Activated CD4-positive, alpha-beta T cell treated with anti-CD3 and anti-CD28 coated beads, Interleukin-2, amount 10 ng/mL, durations not matched to agents 24 days and 14 days (primary cell): ENCODE results near the gene GXYLT1. TPM values are rescaled to one million over a fixed set of nuclear protein-coding genes. Genes with fewer than 3 reads are reported as not detected.
"Not testable (repeated sequence)": the region's sequence is repeated elsewhere in the genome, so short reads cannot be mapped to it uniquely, and the experiment has no call there.

Experiments
- DNase-seq: peaks from one replicate; pipeline ENCODE4 v3.0.0; 2022
- H3K27ac Mint-ChIP-seq: one replicate; pipeline ENCODE4 v1.8.0; 2022; ENCODE audit warnings: mild to moderate bottlenecking, mixed read lengths
- H3K27me3 Mint-ChIP-seq: one replicate; pipeline ENCODE4 v1.8.0; 2022; ENCODE audit warnings: mixed read lengths
- H3K36me3 Mint-ChIP-seq: one replicate; pipeline ENCODE4 v1.8.0; 2022; ENCODE audit warnings: low read depth, mild to moderate bottlenecking, mixed read lengths
- H3K4me1 Mint-ChIP-seq: one replicate; pipeline ENCODE4 v1.8.0; 2021; ENCODE audit warnings: mixed read lengths
- H3K4me3 Mint-ChIP-seq: one replicate; pipeline ENCODE4 v1.8.0; 2022; ENCODE audit warnings: mild to moderate bottlenecking, moderate library complexity, mixed read lengths
- H3K9me3 Mint-ChIP-seq: one replicate; pipeline ENCODE4 v1.8.0; 2021; ENCODE audit warnings: mixed read lengths
- intact Hi-C: fragments of 100-400 bp; cut with micrococcal nuclease; formaldehyde crosslinking; loops from one replicate; pipeline ENCODE4 v1.15.1; 2023
- total RNA-seq: library from RNA; stranded (reverse); gene quantifications from 2 replicates; pipeline ENCODE4 v1.2.3, GENCODE V29; 2022

The GXYLT1 gene
- total RNA-seq, 1 donor from 2014 or later: 10.5 TPM

DNA sequence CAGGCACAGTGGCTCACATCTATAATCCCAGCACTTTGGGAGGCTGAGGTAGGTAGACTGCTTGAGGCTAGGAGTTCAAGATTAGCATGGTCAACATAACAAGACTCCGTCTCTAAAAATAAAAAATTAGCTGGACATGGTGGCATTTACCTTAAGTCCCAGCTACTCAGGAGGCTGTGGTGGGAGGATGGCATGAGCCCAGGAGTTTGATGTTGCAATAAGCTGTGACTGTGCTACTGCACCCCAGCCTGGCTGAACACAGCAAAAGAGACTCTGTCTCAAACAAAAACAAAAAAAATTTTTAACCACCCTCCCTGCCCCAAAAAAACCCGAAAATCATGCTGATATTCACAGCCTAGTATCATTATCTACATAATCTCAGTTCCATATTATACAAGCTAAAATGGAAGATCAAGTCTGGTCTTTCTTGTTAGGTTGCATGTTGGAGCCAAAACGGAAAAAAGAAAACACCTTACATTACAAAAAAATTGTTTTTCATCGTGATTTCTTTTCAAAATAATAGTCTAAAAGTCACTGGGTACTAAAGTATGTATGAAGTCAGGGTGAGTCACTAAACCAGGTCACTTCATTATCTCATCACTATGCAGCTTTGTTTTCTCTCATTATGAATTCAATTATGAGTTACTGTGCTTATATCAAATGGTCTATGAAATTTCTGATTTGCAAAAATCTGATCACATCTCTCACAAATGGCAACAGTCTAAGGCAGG is 13.8 kb downstream of the GXYLT1 start:
- H3K4me1 Mint-ChIP-seq: peaks cover 13% of the 10 kb centered on the region
- no peak for DNase-seq
- no peak overlapping the region for H3K27ac Mint-ChIP-seq
- no peaks in the 10 kb centered on the region for H3K9me3 Mint-ChIP-seq
- H3K36me3 Mint-ChIP-seq: no peaks in the 10 kb centered on the region
- intact Hi-C loops: loop anchor here (1.0 to 5.0 kb wide), 2 partner anchors 201 to 241 kb away; no protein-coding TSS in a partner anchor
- no peaks in the 10 kb centered on the region for H3K27me3 Mint-ChIP-seq
- H3K4me3 Mint-ChIP-seq: no peak overlapping the region

DNA sequence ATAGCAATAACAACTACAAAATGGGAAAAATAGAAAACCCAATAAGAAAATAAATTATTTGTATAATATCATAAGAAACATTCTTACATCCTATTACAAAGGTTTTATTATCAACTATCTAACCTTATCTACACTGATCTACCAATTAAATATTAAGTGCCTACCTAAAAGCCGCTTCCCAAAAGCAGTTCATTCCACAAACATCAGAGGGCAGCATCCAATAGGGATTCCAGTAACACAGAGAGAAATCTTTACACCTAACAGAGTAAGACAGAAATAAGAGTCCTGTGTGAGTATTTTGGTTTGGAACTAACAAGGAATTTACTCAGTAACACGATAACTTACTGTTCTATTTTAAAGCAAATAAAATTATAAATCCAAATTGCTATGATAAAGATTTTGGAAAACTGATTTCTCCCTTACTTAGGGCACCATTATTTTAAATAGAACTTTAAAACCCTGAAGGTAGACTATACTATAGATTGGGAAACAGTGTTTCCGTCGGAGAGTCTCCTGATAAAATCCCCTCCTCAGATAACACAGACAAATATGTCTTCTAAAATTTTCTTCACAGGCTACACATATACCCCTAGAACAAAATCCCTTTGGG is 15.0 kb downstream of the GXYLT1 start:
- intact Hi-C loops: loop anchor here (5.0 kb wide), 1 partner anchor 243 kb away; no protein-coding TSS in a partner anchor
- Mint-ChIP-seq H3K4me1 (peaks cover 13% of the 10 kb centered on the region), H3K27me3 (no peaks in the 10 kb centered on the region), H3K4me3 (no peak overlapping the region), H3K9me3 (no peaks in the 10 kb centered on the region), H3K27ac (no peak overlapping the region), H3K36me3 (no peaks in the 10 kb centered on the region)
- DNase-seq: peak; percentile 62

DNA sequence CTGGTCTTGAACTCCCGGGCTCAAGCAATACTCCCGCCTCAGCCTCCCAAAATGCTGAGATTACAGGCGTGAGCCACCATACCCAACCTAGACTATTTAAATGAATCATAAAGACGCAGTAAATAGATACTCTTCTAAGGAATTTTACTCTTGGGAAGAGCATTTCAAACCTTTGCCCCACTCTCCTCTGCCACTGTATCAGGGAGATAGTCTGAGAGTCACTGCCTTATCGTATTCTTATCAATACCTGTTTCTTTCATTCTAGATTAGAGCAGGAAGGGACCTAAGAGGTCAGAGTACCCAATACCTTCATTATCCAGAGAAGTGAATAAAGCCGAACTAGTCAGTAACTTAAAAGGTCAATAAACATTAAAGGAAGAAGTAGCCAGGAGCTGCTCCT is 15.8 kb downstream of the GXYLT1 start:
- Mint-ChIP-seq H3K9me3 (no peaks in the 10 kb centered on the region), H3K27ac (no peak overlapping the region), H3K36me3 (no peaks in the 10 kb centered on the region), H3K4me3 (no peak overlapping the region), H3K4me1 (peaks cover 13% of the 10 kb centered on the region), H3K27me3 (no peaks in the 10 kb centered on the region)
- no peak for DNase-seq
- intact Hi-C loops: no loop called here

DNA sequence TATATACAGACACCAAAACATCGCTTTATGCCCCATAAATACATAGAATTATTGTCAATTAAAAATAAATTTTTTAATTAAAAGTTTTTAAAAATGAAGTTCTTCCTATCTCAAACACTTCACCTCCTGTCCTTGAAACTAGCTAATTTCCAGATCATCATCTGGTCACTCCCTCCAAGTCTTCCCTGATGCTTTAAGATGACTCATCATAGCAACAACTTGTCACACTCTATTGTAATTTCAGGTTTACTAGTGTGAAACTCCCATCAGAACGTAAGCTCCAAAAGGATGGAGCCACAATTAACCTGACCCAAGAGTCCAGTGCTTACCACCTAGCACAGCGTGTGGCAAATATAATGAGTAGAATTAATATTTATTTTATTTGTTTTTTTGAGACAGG is 16.3 kb downstream of the GXYLT1 start:
- DNase-seq: no peak
- H3K4me3 Mint-ChIP-seq: no peak overlapping the region
- H3K27ac Mint-ChIP-seq: no peak overlapping the region
- H3K27me3 Mint-ChIP-seq: no peaks in the 10 kb centered on the region
- no peaks in the 10 kb centered on the region for H3K9me3 Mint-ChIP-seq
- peaks cover 13% of the 10 kb centered on the region for H3K4me1 Mint-ChIP-seq
- H3K36me3 Mint-ChIP-seq: no peaks in the 10 kb centered on the region
- intact Hi-C loops: no loop called here

GRCh38 chr12:42126963-42127362 is 17.7 kb downstream of the GXYLT1 start:
- Mint-ChIP-seq H3K9me3 (no peaks in the 10 kb centered on the region), H3K27ac (no peak overlapping the region), H3K4me1 (peaks cover 11% of the 10 kb centered on the region), H3K4me3 (no peak overlapping the region), H3K36me3 (no peaks in the 10 kb centered on the region), H3K27me3 (no peaks in the 10 kb centered on the region)
- intact Hi-C loops: no loop called here
- no peak for DNase-seq

GRCh38 chr12:42125388-42125767 is 19.3 kb downstream of the GXYLT1 start:
- Mint-ChIP-seq H3K27ac (no peak overlapping the region), H3K27me3 (no peaks in the 10 kb centered on the region), H3K36me3 (no peaks in the 10 kb centered on the region), H3K4me1 (peaks cover 9% of the 10 kb centered on the region), H3K4me3 (no peak overlapping the region), H3K9me3 (no peaks in the 10 kb centered on the region)
- intact Hi-C loops: no loop called here
- no peak for DNase-seq

DNA sequence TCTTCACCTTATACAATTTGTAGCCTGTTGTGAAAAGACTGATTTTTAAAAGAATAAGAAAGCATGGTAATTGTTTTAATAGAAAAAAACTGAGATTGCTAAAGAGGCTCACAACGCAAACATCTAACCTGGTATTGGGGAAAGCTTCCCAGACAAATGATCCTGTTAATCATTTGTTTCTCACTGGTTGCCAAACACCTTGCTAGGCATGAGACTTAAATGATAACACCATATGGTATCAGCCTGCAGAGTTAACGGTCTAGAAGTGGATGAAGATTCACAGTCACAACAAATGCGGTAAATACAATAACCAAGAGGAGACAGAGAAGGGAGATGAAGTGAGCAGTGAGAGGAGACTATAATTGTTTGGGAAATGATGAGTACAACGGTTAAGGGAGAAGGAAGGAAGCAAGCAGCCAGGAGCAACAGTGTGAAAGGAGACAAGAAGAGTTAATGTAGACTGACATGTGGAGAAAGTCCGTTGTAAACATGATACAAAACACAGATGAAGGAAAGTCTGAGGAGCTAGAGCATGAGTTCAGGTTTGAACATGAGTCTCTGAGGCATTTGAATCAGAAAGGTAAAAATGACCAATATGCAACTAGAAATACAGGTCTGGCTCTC is 19.8 kb downstream of the GXYLT1 start:
- H3K27ac Mint-ChIP-seq: no peak overlapping the region
- DNase-seq: no peak
- peaks cover 12% of the 10 kb centered on the region for H3K4me1 Mint-ChIP-seq
- no peaks in the 10 kb centered on the region for H3K9me3 Mint-ChIP-seq
- H3K36me3 Mint-ChIP-seq: peaks cover under 1% of the 10 kb centered on the region
- H3K27me3 Mint-ChIP-seq: no peaks in the 10 kb centered on the region
- intact Hi-C loops: no loop called here
- no peak overlapping the region for H3K4me3 Mint-ChIP-seq

DNA sequence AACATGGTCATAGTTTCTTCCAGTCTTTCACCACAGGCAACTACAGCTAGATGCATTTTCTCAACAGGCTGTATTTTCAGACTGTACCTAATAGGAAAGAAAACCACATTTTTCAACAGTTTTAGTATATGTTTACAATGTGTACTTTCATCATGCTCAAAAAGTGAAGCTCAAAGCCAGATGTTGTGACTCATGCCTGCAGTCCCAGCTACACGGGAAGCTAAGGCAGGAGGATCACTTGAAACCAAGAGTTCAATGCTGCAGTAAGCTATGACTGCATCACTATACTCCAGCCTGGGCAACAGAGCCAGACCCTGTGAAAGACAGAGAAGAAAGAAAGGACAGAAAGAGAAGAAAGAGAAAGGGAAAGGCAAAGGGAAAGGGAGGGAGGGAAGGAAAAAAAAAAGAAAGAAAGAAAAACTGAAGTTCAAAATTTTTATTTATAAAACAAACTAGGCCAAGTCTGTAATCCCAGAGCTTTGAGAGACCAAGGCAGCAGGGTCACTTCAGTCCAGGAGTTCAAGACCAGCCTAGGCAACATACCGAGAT is 25.5 kb downstream of the GXYLT1 start:
- Mint-ChIP-seq H3K36me3 (peaks cover 29% of the 10 kb centered on the region), H3K4me3 (no peak overlapping the region), H3K27ac (no peak overlapping the region), H3K9me3 (peaks cover under 1% of the 10 kb centered on the region), H3K27me3 (no peaks in the 10 kb centered on the region), H3K4me1 (peaks cover 8% of the 10 kb centered on the region)
- intact Hi-C loops: no loop called here
- no peak for DNase-seq

DNA sequence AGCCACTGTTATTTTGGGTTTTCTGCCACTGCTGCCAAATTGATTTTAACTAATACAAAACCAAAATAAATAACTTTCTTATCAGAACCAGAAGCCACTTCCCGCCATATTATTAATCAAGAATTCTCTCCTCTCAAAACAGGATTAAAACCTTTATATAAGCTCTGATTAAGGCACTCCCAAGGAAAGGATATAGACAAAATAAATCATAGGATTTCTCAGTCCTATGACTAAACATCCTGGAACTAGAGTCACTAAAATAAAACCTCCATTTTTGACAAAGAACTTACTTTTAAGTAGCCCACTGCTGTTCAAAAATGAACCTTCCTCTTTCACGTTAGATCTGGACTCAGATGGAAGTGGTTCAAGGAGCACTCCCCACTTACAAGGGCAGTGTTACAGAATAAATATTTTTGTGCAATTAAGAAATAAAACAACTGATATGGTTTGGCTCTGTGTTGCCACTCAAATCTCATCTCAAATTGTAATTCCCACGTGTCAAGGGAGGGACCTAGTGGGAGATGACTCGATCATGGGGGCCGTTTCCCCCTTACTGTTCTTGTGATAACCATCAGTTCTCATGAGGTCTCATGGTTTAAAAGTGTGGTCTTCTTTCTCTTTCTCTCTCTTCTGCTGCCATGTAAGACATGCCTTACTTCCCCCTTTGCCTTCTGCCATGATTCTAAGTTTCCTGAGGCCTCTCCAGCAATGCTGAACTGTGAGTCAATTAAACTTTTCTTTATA is 26.4 kb downstream of the GXYLT1 start:
- intact Hi-C loops: no loop called here
- Mint-ChIP-seq H3K9me3 (peaks cover 6% of the 10 kb centered on the region), H3K36me3 (peaks cover 33% of the 10 kb centered on the region), H3K4me1 (peaks cover 8% of the 10 kb centered on the region), H3K4me3 (no peak overlapping the region), H3K27ac (no peak overlapping the region), H3K27me3 (no peaks in the 10 kb centered on the region)
- no peak for DNase-seq

- DNase-seq: no peak
- Mint-ChIP-seq H3K27me3 (no peaks in the 10 kb centered on the region), H3K36me3 (peaks cover 36% of the 10 kb centered on the region), H3K4me1 (no peaks in the 10 kb centered on the region), H3K4me3 (no peak overlapping the region), H3K27ac (no peak overlapping the region), H3K9me3 (peaks cover 9% of the 10 kb centered on the region)
- intact Hi-C loops: no loop called here
Observed at GRCh38 chr12:42109031-42109430, 35.6 kb downstream of the GXYLT1 start.

DNA sequence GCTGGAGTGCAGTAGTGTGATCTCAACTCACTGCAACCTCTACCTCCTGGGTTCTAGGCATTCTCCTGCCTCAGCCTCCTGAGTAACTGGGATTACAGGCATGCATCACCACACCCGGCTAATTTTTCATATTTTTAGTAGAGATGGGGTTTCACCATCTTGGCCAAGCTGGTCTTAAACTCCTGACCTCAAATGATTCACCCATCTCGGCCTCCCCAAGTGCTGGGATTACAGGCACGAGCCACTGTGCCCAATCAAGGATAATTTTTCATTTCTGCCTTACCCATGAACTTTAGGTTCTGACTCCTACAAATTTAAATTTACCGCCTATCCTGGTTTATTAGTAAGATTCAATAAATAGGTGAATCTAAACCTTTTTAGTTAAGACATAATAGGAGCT is 37.9 kb downstream of the GXYLT1 start:
- H3K4me1 Mint-ChIP-seq, intact Hi-C loops, H3K27me3 Mint-ChIP-seq, H3K27ac Mint-ChIP-seq, DNase-seq, H3K4me3 Mint-ChIP-seq, H3K9me3 Mint-ChIP-seq: not testable (repeated sequence)
- H3K36me3 Mint-ChIP-seq: peaks cover 22% of the 10 kb centered on the region

DNA sequence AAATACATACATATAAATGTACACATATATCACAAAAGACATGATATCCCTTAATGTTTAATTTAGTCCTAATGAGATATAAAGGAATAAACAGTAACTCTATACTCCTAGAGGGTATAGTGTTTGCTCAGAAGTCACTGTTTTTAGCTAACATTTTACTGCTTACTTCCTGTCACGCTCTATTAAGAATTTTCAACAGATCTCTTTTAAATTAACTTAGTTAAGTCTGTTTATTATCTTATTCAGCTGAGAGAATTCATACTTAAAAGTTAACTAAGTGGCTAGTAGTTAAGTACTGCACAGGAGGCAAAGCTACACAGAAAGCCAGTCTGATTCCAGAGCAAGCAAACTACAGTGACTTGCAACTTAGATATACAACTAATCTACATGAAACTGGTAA is 39.9 kb downstream of the GXYLT1 start:
- H3K4me3 Mint-ChIP-seq: no peak overlapping the region
- no peaks in the 10 kb centered on the region for H3K27me3 Mint-ChIP-seq
- intact Hi-C loops: no loop called here
- H3K27ac Mint-ChIP-seq: no peak overlapping the region
- peaks cover 13% of the 10 kb centered on the region for H3K36me3 Mint-ChIP-seq
- no peaks in the 10 kb centered on the region for H3K4me1 Mint-ChIP-seq
- H3K9me3 Mint-ChIP-seq: no peaks in the 10 kb centered on the region
- no peak for DNase-seq

GRCh38 chr12:42104087-42104486 is 40.6 kb downstream of the GXYLT1 start:
- no peak overlapping the region for H3K4me3 Mint-ChIP-seq
- H3K27me3 Mint-ChIP-seq: no peaks in the 10 kb centered on the region
- intact Hi-C loops: no loop called here
- no peaks in the 10 kb centered on the region for H3K4me1 Mint-ChIP-seq
- H3K36me3 Mint-ChIP-seq: peaks cover 12% of the 10 kb centered on the region
- no peak overlapping the region for H3K27ac Mint-ChIP-seq
- H3K9me3 Mint-ChIP-seq: no peaks in the 10 kb centered on the region
- DNase-seq: no peak

- H3K36me3 Mint-ChIP-seq: peaks cover 6% of the 10 kb centered on the region
- H3K4me1 Mint-ChIP-seq: peaks cover 4% of the 10 kb centered on the region
- no peak overlapping the region for H3K4me3 Mint-ChIP-seq
- intact Hi-C loops: no loop called here
- DNase-seq: no peak
- no peaks in the 10 kb centered on the region for H3K27me3 Mint-ChIP-seq
- no peak overlapping the region for H3K27ac Mint-ChIP-seq
- H3K9me3 Mint-ChIP-seq: no peaks in the 10 kb centered on the region
Observed at GRCh38 chr12:42103155-42103554, 41.5 kb downstream of the GXYLT1 start.
